ENCODE measurements around the gene PDLIM5. TPM values are rescaled to one million over a fixed set of nuclear protein-coding genes. Genes with fewer than 3 reads are reported as not detected.

The PDLIM5 gene
- total RNA-seq, 2 experiments from 2014 or later, result 6.3 to 12.6 TPM

DNA sequence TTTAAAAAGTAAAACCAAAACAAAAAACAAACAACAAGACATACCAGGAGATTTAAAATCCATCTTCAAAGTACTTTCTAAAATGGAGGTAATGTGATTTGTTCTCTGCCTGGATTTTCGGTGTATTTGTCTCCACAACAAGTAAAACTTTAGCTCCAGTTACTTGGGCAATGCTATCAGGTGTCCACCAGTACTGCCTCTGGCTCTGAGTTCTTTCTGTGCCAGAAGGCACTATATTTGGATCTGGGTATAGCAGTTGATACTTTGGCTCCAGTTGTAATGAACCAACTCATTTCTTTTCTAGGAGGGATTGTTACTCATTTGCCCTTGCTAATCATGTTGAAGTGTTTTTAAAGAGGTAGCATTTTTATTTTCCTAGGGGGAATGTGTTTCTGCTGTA is 9.5 kb upstream of the PDLIM5 start:
- intact Hi-C loops (cut with micrococcal nuclease; ENCODE audit: unreplicated experiment), result no loop called here
- no peak overlapping the region for H2AFZ ChIP-seq (ENCODE audit: low read length)
- H3K4me1 ChIP-seq (ENCODE audit: insufficient read depth, low read length, poor library complexity, severe bottlenecking), result no peaks in the 10 kb centered on the region
- POLR2A ChIA-PET, result no interaction called here
- H3K4me2 ChIP-seq (ENCODE audit: low read length), result no peak overlapping the region
- no peaks in the 10 kb centered on the region for H3K36me3 ChIP-seq (ENCODE audit: insufficient read depth, low read length)
- no peaks in the 10 kb centered on the region for H4K20me1 ChIP-seq (ENCODE audit: insufficient read depth, low read length)
- H3K9me3 ChIP-seq (ENCODE audit: low read length), result no peaks in the 10 kb centered on the region
- no peak overlapping the region for H3K27ac ChIP-seq (ENCODE audit: low read depth, low read length, poor library complexity, severe bottlenecking)
- DNase-seq (ENCODE audit: low spot score), result no peak
- TF ChIP-seq, protein P1, sequence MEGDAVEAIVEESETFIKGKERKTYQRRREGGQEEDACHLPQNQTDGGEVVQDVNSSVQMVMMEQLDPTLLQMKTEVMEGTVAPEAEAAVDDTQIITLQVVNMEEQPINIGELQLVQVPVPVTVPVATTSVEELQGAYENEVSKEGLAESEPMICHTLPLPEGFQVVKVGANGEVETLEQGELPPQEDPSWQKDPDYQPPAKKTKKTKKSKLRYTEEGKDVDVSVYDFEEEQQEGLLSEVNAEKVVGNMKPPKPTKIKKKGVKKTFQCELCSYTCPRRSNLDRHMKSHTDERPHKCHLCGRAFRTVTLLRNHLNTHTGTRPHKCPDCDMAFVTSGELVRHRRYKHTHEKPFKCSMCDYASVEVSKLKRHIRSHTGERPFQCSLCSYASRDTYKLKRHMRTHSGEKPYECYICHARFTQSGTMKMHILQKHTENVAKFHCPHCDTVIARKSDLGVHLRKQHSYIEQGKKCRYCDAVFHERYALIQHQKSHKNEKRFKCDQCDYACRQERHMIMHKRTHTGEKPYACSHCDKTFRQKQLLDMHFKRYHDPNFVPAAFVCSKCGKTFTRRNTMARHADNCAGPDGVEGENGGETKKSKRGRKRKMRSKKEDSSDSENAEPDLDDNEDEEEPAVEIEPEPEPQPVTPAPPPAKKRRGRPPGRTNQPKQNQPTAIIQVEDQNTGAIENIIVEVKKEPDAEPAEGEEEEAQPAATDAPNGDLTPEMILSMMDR (conservative IDR thresholded peaks at IDR 0.05; ENCODE audit: low read length), result no peak
- H3K79me2 ChIP-seq (ENCODE audit: insufficient read depth, low read depth, low read length), result no peaks in the 10 kb centered on the region
- no TSS peak for BruUV-seq (replicated peaks)
- no peak overlapping the region for H3K4me3 ChIP-seq (ENCODE audit: low read depth, low read length, poor library complexity, severe bottlenecking)
- H3K9me2 ChIP-seq (ENCODE audit: insufficient read depth, low read length), result no peaks in the 10 kb centered on the region
- CTCF ChIA-PET (ENCODE audit: unreplicated experiment), result no interaction called here

DNA sequence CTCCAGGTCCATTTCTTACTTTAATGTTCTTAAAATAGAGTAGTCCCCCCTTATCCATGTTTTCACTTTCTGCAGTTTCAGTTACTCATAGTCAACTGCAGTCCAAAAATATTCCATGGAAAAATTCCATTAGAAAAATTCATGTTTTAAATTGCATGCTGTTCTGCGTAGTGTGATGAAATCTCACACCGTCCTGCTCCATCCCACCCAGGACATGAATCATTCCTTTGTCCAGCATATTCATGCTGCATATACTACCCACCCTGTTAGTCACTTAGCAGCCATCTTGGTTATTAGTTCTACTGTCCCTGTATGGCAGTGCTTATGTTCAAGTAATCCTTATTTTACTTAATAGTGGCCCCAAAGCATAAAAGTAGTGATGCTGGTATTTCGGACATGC is 5.4 kb upstream of the PDLIM5 start:
- Histone ChIP-seq H3K36me3 (ENCODE audit: insufficient read depth, low read length) (no peaks in the 10 kb centered on the region), H3K9me2 (ENCODE audit: insufficient read depth, low read length) (no peaks in the 10 kb centered on the region), H3K79me2 (ENCODE audit: insufficient read depth, low read depth, low read length) (no peaks in the 10 kb centered on the region), H3K4me3 (ENCODE audit: low read depth, low read length, poor library complexity, severe bottlenecking) (no peak overlapping the region), H3K4me1 (ENCODE audit: insufficient read depth, low read length, poor library complexity, severe bottlenecking) (peaks cover 6% of the 10 kb centered on the region), H4K20me1 (ENCODE audit: insufficient read depth, low read length) (no peaks in the 10 kb centered on the region), H3K27ac (ENCODE audit: low read depth, low read length, poor library complexity, severe bottlenecking) (no peak overlapping the region), H3K4me2 (ENCODE audit: low read length) (no peak overlapping the region), H2AFZ (ENCODE audit: low read length) (no peak overlapping the region), H3K9me3 (ENCODE audit: low read length) (no peaks in the 10 kb centered on the region)
- DNase-seq (ENCODE audit: low spot score), result no peak
- POLR2A ChIA-PET, result no interaction called here
- CTCF ChIA-PET (ENCODE audit: unreplicated experiment), result no interaction called here
- BruUV-seq (replicated peaks), result no TSS peak
- intact Hi-C loops (cut with micrococcal nuclease; ENCODE audit: unreplicated experiment), result no loop called here
- TF ChIP-seq EZH2phosphoT487 (IDR thresholded peaks at IDR 0.05; ENCODE audit: borderline replicate concordance, low read depth, low read length), result no peak
- TF ChIP-seq, protein P1 (conservative IDR thresholded peaks at IDR 0.05; ENCODE audit: low read length), result no peak

- Histone ChIP-seq H3K9me3 (ENCODE audit: low read length) (no peaks in the 10 kb centered on the region), H3K79me2 (ENCODE audit: insufficient read depth, low read depth, low read length) (no peaks in the 10 kb centered on the region), H4K20me1 (ENCODE audit: insufficient read depth, low read length) (peaks cover 2% of the 10 kb centered on the region; the same call in 1 of the 2 replicates), H3K4me3 (ENCODE audit: low read depth, low read length, poor library complexity, severe bottlenecking) (no peak overlapping the region), H3K4me2 (ENCODE audit: low read length) (no peak overlapping the region), H3K9me2 (ENCODE audit: insufficient read depth, low read length) (no peaks in the 10 kb centered on the region), H3K4me1 (ENCODE audit: insufficient read depth, low read length, poor library complexity, severe bottlenecking) (peaks cover 12% of the 10 kb centered on the region), H2AFZ (ENCODE audit: low read length) (no peak overlapping the region), H3K36me3 (ENCODE audit: insufficient read depth, low read length) (no peaks in the 10 kb centered on the region), H3K27ac (ENCODE audit: low read depth, low read length, poor library complexity, severe bottlenecking) (no peak overlapping the region)
- no TSS peak for BruUV-seq (replicated peaks)
- ChIA-PET POLR2A (interaction anchor here (0.6 kb wide), 1 partner anchor 156 kb away, joined by 5 read pairs; no protein-coding TSS in a partner anchor), CTCF (ENCODE audit: unreplicated experiment) (no interaction called here)
- no peak for DNase-seq (ENCODE audit: low spot score)
- TF ChIP-seq EZH2phosphoT487 (IDR thresholded peaks at IDR 0.05; ENCODE audit: borderline replicate concordance, low read depth, low read length), result no peak
- TF ChIP-seq, protein P1 (conservative IDR thresholded peaks at IDR 0.05; ENCODE audit: low read length), result no peak
- intact Hi-C loops (cut with micrococcal nuclease; ENCODE audit: unreplicated experiment), result no loop called here
Observed at GRCh38 chr4:94447754-94448411, 3.9 kb upstream of the PDLIM5 start.
